Measurements from ENCODE around the gene NR1H2.

DNA sequence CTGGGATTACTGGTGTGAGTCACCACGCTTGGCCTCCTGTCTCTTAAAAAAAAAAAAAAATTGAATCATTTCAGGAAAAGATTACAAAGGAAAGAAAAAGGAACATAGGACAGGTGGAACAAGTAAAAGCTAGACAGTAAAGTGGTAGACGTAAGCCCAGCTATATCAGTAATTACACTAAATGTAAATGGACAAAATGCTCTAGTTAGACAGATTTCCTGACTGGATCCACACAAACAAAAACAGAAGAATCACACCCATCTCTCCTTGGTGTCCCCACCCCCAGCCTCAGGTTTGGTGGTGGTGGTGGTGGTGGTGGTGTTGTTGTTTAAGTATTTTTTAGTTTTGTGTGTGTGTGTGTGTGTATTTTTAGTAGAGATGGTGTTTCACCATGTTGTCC lies 36.2 kb downstream of the NR1H2 start:
- TF ChIP-seq SUZ12 (IDR thresholded peaks at IDR 0.05; ENCODE audit: extremely low read depth, insufficient read depth, insufficient read length): no peak
- no peak for TF ChIP-seq YY1 (IDR thresholded peaks at IDR 0.05; ENCODE audit: insufficient read depth, insufficient read length)

Data from NT2/D1 (cell line).